AML-193 (cell line): ENCODE data around the gene ARL14EP.

Experiments used
- DNase-seq, 2 experiments: peaks; one replicate each; lab custom pipeline; 2025; lab: John Stamatoyannopoulos, UW

The ARL14EP gene

GRCh38 chr11:30326906-30327305 lies 4.0 kb downstream of the ARL14EP start:
- no peak for DNase-seq

- DNase-seq = no peak
Observed at GRCh38 chr11:30328681-30329080, 5.8 kb downstream of the ARL14EP start.

DNA sequence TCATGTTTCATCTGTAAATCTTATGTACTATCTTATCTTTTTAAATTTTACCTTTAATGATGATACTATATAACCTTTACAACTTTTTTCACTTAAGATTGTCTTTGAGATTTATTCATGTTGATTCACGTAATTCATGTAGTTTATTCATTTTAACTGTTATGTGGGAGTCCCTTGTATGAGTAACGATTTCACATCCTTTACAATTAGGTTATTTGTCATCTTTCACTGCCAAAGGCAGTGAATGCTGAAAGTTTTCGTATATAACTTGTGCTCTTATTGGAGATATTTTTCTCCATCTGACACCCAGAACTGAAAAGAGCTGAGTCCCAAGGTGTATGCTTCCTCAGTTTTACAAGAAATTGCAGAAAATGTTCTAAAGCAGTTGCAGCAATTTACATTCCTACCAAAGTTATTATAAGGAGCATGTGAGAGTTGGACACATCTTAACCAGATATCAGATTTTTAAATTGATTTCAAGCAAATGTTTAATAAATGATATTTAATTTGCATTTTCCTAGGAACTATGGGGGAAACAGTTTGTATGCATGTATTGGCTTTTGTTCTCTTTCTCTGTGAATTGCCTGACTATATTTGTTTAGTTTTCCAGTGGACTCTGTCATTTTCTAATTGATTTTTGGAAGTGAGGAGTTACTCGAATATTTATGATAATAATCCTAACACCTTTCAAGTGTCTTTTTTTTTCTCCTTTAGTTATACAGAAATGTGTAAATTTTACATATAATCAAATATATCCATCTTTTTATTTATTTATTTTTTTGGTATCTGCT lies 6.4 kb downstream of the ARL14EP start:
- DNase-seq = no peak

DNA sequence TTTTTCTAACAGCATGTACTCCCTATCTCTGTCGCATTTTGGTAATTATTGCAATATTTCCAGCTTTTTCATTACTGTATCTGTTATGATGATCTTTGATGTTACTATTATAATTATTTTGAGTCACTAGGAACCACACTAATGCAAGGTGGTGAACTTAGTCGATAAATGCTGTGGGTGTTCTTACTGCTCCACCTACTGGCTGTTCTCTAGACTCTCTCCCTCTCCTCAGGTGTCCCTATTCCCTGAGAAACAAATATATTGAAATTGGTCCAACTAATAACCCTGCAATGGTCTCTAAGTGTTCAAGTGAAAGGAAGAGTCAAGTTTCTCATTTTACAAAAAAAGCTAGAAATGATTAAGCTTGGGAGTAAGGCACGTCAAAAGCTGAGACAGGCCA lies 10.5 kb downstream of the ARL14EP start:
- DNase-seq = peak in 1 of 2 experiments; percentile 34

- DNase-seq = no peak
Observed at GRCh38 chr11:30342736-30343166, 19.8 kb downstream of the ARL14EP start.

DNA sequence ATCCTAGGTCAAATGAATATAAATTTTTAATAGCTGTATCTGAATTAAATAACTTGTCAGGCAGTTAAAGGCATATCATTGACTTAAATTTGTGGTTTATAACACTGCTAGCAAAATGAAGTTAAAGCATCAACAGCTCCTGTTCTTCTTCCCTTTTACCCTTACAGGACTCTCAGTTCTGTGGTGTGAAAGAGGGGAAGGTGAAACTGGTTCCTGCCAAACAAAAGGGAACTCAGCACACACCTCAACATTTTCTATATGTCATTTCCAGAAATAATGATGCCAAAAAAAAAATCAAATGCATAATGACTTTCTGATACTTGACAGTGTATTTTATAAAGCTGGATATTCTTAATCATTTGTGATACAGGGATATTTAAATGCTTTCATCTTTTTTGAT lies 21.2 kb downstream of the ARL14EP start:
- DNase-seq = no peak

- no peak for DNase-seq
Observed at GRCh38 chr11:30345644-30346043, 22.7 kb downstream of the ARL14EP start.

DNA sequence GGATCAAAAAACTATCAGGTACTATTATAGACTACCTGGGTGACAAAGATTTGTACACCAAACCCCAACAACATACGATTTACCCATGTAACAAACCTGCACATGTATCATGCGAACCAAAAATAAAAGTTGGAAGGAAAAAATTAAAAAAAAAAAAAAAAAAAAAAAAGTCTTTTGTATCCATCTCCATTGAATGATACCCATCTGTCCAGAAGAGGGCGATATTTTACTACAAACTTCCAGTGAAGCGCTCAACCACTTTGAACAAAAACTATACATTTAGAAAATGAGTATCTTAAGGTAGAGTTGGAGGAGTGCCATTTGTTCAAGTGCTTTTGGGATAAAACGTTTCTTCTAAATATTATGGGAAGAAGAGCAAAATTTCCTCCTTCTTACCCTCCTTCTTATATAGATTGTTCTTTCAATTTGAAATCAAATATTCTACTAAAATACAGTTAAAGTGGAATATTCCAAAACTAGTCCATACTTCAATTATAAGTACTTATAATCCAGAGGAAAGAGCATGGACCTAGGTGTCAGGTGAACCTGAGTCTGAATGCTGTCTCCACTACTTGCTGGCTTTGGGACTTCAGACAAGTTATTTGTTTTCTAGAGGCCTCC lies 23.3 kb downstream of the ARL14EP start:
- peak; percentile 44 to 53 for DNase-seq

- no peak for DNase-seq
Observed at GRCh38 chr11:30348035-30348434, 25.1 kb downstream of the ARL14EP start.

GRCh38 chr11:30349885-30350284 lies 27.0 kb downstream of the ARL14EP start:
- DNase-seq = no peak

DNA sequence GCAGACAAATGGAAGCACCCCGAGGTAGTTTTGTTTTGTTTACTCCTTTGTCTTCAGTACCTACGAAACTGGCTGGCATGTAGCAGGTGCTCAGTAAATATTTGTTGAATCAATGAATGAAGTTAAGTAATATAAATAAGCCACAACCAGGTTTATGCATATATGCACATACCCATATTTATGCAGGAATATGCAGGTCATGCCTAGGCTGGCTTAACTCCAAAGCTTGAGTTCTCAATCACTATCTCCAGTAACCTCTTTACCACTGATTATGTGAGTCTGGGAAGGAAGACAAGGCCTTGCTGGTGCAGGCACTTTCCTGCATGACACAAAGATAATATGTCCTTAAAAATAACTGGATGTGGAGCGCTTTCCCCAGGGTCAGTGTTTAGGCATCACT lies 27.5 kb downstream of the ARL14EP start:
- DNase-seq = no peak

- no peak for DNase-seq
Observed at GRCh38 chr11:30351061-30351460, 28.2 kb downstream of the ARL14EP start.

DNA sequence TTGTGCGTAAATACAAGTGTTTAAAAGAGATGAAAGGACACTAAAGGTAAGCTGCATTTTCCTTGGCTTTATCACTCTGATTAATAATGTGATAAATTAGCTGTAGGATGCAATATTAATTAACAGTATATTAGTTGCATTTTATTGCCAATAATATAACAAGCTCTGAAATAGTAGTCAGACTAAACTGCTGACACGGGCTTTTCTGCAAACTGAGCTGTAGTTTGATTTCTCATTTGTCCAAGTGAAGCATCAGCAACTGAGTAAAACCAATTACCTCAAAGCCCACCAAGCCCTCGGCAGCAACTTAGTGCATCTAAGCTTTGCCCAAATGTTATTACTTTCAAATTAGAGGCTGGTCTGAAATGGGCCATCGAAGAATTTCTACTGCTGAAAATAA lies 33.5 kb downstream of the ARL14EP start:
- no peak for DNase-seq

GRCh38 chr11:30357872-30358271 lies 35.0 kb downstream of the ARL14EP start:
- no peak for DNase-seq

- DNase-seq = no peak
Observed at GRCh38 chr11:30358536-30358935, 35.6 kb downstream of the ARL14EP start.

- no peak for DNase-seq
Observed at GRCh38 chr11:30360741-30361140, 37.8 kb downstream of the ARL14EP start.

DNA sequence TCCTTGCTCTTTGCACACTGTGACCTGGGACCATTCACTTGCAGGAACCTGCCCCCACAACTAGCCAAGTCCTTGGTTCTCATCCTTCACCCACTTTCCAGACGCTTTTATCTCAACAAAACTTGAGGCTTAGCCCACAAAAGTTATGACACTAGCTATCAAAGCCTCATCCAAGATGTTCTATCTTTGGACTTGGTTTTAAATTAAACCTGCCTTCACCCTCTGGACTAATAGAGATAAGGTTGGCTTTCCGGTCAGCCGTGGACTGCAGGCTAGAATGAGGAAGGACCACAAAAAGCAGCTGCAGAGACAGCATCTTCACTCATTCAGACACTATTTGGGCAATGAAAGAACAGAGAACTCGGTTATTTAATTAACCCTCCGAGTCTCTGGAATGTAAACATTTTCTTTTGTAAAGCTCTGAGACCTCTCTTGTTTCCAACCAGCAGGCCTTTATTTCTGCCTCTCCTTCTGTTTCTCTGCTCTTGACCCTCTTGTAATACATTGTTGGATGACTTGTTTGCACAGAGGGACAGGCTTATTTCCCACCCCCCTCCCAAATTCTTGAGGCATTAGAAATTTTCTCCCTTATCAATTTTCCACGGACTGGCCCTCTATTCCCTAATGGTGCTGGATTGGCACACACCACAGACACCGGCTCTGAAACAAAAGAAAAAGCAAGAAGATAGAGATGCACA lies 41.4 kb downstream of the ARL14EP start:
- no peak for DNase-seq

GRCh38 chr11:30364837-30365482 lies 42.1 kb downstream of the ARL14EP start:
- DNase-seq = no peak

DNA sequence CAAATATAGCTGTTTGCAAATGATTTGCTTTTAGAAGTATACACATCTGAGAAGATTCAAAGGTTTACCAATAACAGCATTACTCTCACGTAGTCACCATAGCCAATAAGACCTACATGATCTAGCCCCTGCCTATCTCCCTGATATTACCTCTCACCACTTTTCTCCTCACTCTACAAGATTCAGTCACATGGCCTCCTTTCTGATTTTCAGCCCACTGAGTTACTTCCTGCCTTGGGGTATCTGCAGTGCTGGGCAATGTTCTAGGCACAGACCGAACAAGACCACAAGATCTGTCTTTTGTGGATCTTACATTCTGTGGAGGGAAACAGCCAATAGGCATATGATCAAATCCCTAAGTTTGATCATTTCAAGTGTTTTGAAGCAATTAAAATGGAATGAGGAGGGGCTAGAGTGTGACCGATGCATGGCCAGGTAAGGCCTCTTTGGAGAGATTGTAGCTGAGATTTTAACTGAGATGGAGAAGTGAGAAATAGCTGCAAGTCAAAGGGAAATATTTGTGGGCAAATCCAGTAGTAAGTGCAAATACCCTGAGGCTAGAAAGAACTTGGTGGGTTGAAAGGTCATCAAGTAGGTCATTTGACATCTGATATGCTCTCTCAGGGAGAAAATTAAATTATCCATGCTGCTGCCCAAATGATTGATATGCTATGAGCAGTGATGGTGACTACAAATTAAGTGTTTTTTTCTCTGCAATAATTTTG lies 43.1 kb downstream of the ARL14EP start:
- no peak for DNase-seq

- no peak for DNase-seq
Observed at GRCh38 chr11:30368394-30368793, 45.5 kb downstream of the ARL14EP start.

GRCh38 chr11:30370164-30370563 lies 47.3 kb downstream of the ARL14EP start:
- no peak for DNase-seq

DNA sequence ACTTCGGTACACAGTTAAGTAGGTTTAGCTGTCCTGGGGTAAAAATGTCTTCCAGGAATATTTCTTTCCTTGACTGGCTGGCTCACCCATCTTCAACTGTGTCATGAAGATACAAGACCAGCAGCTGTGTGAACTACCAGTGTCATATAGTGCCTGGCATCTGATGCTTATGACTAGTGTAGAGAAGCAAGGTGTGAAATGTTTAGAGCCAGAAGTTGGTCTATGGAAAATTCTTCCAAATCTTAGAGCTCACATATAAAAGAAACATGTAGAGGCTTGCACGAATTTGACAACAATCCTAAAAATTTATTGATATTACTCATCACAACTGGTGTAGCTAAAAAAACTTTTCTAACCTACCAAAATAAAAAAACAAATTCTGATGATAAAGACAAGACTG lies 54.4 kb downstream of the ARL14EP start:
- DNase-seq = no peak
